ENCODE measurements around the gene GAPDHS. TPM values are rescaled to one million over a fixed set of nuclear protein-coding genes. Genes with fewer than 3 reads are reported as not detected.

Gene GAPDHS
- total RNA-seq, 1 experiment from 2014 or later, result not detected

DNA sequence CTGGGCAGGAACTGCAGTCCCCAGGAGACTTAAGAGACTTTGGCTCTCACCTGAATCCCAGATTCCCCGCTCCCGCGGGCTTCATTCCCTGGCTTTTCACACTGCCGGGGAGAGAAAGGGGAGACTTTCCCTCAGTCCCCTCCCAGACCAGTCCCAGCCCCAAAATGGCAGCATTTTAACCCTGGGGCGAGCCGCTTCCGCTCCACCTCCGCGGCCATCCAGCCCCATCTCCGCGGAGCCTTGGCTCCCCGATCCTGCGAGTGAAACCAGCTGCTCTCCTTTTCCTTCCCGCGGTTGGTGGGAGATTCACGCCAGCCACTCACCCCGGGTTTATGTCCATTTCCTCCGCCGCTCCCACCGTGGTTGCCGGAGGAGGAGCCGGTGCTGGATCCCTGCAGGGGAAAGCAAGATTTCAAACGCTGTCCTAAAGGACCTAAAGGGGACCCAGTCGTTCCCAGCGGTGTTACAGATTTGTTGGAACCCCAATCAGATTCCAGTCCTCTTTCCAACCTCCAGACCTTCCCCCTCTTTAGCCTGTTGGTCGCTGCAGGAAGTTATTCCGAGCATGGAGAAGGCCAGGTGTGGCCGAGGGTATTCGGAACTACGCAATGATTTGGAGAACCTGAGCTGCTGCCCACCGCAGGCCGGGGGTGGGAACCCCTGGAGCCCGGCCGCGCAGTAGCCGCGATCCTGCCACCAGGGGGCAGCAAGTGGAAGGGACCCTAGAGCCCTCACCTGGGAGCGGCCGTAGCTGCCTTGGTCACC is 23.2 kb upstream of the GAPDHS start:
- BruUV-seq (replicated peaks), result TSS peak; percentile 77
- Mint-ChIP-seq H3K27ac (ENCODE audit: unreplicated experiment) (peak overlapping the region; percentile 94), H3K4me1 (ENCODE audit: low read depth, unreplicated experiment) (peaks cover 20% of the 10 kb centered on the region), H3K36me3 (ENCODE audit: insufficient read depth, unreplicated experiment) (peaks cover 44% of the 10 kb centered on the region), H3K9me3 (ENCODE audit: low read depth, unreplicated experiment) (no peaks in the 10 kb centered on the region), H3K4me3 (ENCODE audit: low read depth, unreplicated experiment) (peak overlapping the region; percentile 93), H3K27me3 (ENCODE audit: unreplicated experiment) (peaks cover 31% of the 10 kb centered on the region)
- DNase-seq, result peak; percentile 98
- CTCF ChIA-PET, result interaction anchor here (0.5 to 2.3 kb wide), 20 partner anchors 9 to 488 kb away, joined by 3 to 14 read pairs (median 4); partner anchors contain the start of genes COX6B1, HAUS5 and U2AF1L4
- intact Hi-C loops (cut with micrococcal nuclease; ENCODE audit: unreplicated experiment), result loop anchor here (5.0 kb wide), 1 partner anchor 37 kb away; the partner anchor contains the start of gene TMEM147
- TF ChIP-seq, protein P1, sequence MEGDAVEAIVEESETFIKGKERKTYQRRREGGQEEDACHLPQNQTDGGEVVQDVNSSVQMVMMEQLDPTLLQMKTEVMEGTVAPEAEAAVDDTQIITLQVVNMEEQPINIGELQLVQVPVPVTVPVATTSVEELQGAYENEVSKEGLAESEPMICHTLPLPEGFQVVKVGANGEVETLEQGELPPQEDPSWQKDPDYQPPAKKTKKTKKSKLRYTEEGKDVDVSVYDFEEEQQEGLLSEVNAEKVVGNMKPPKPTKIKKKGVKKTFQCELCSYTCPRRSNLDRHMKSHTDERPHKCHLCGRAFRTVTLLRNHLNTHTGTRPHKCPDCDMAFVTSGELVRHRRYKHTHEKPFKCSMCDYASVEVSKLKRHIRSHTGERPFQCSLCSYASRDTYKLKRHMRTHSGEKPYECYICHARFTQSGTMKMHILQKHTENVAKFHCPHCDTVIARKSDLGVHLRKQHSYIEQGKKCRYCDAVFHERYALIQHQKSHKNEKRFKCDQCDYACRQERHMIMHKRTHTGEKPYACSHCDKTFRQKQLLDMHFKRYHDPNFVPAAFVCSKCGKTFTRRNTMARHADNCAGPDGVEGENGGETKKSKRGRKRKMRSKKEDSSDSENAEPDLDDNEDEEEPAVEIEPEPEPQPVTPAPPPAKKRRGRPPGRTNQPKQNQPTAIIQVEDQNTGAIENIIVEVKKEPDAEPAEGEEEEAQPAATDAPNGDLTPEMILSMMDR (IDR thresholded peaks at IDR 0.05; ENCODE audit: unreplicated experiment), result peak; percentile 98

DNA sequence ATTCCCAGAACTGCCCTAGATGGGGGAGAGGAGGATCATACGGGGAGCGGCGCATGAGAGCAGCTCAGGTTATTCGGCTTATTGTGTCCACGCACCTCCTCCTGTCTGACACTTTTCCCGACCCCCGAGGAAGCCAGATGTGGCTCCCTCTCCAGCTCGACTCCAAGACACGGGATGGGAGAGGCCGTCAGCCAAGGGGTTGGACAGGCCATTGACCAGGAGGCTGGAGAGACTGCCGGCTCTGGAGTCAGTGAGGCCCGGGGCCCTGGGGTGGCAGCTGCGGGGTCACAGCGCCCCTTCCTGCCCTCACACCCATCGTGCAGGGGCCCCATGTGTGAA is 22.7 kb upstream of the GAPDHS start:
- Mint-ChIP-seq H3K9me3 (ENCODE audit: low read depth, unreplicated experiment) (no peaks in the 10 kb centered on the region), H3K36me3 (ENCODE audit: insufficient read depth, unreplicated experiment) (peaks cover 38% of the 10 kb centered on the region), H3K4me1 (ENCODE audit: low read depth, unreplicated experiment) (peaks cover 20% of the 10 kb centered on the region), H3K27me3 (ENCODE audit: unreplicated experiment) (peaks cover 31% of the 10 kb centered on the region), H3K4me3 (ENCODE audit: low read depth, unreplicated experiment) (peak overlapping the region; percentile 93), H3K27ac (ENCODE audit: unreplicated experiment) (peak overlapping the region; percentile 94)
- intact Hi-C loops (cut with micrococcal nuclease; ENCODE audit: unreplicated experiment), result loop anchor here (5.0 kb wide), 1 partner anchor 37 kb away; the partner anchor contains the start of gene TMEM147
- no TSS peak for BruUV-seq (replicated peaks)
- no peak for DNase-seq
- CTCF ChIA-PET, result interaction anchor here (0.5 to 2.3 kb wide), 16 partner anchors 10 to 234 kb away, joined by 3 to 14 read pairs (median 4); partner anchors contain the start of genes COX6B1, HAUS5 and U2AF1L4
- TF ChIP-seq, protein P1 (IDR thresholded peaks at IDR 0.05; ENCODE audit: unreplicated experiment), result no peak

DNA sequence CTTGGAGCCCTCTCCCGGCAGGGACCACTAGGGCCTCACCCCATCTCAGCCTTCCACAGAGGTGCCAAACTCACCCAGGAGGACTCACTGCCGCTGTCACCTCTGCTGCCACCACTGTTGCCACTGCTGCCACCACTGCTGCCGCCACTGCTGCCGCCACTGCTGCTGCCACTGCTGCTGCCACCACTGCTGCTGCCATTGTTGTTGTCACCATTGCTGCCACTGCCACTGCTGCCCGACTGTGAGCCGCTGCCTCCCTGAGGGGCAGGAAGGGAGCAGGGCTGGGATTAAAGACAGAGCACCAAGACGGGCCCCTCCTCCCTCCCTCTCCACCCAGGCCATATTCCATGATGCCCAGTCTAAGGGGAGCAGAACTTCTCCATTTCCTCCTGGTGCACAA is 21.9 kb upstream of the GAPDHS start:
- H3K4me1 Mint-ChIP-seq (ENCODE audit: low read depth, unreplicated experiment), result peaks cover 20% of the 10 kb centered on the region
- H3K27ac Mint-ChIP-seq (ENCODE audit: unreplicated experiment), result no peak overlapping the region
- peaks cover 31% of the 10 kb centered on the region for H3K36me3 Mint-ChIP-seq (ENCODE audit: insufficient read depth, unreplicated experiment)
- intact Hi-C loops (cut with micrococcal nuclease; ENCODE audit: unreplicated experiment), result loop anchor here (5.0 kb wide), 1 partner anchor 36 kb away; the partner anchor contains the start of gene TMEM147
- H3K27me3 Mint-ChIP-seq (ENCODE audit: unreplicated experiment), result peaks cover 31% of the 10 kb centered on the region
- TF ChIP-seq, protein P1 (IDR thresholded peaks at IDR 0.05; ENCODE audit: unreplicated experiment), result no peak
- H3K4me3 Mint-ChIP-seq (ENCODE audit: low read depth, unreplicated experiment), result no peak overlapping the region
- CTCF ChIA-PET, result no interaction called here
- BruUV-seq (replicated peaks), result no TSS peak
- H3K9me3 Mint-ChIP-seq (ENCODE audit: low read depth, unreplicated experiment), result no peaks in the 10 kb centered on the region
- no peak for DNase-seq

DNA sequence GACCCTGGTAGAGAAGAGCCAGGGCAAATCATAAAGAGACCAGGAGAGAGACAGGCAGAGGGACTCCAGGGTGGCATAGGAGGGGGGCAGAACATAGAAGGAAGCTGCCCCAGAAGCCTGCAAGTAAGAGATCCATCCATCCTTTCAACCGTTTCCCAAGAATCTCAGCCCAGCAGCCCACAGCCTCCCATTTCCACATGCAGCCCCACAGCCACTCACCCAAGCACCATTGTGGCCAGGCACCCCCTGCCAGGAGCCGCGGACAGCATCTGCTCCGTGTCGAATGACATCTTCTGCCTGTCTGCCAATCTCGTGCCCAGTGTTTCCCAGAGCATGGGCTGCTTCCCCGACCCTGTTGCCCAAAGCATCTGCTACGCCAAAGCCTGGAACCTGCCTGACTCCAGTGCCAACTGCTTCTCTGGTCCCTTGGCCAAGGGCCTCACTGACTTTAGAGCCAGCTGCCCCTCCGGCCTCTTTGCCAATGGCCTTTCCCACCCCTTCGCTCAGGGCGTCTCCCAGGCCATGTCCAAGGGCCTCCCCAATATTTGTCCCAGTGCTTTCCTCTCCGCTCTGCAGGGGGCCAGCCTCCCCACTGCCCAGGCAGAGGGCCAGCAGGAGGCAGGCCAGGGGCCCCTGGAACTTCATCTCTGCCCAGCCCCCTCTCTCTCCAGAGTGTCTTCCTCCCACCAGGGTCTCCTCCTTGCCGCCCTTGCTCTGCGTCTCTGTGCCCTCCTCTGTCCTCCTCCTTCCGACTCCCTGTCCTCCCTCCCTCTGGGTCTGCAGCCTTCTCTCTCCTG is 20.2 kb upstream of the GAPDHS start:
- CTCF ChIA-PET, result interaction anchor here (0.6 to 0.7 kb wide), 2 partner anchors 21 to 235 kb away, joined by 5 read pairs; no protein-coding TSS in a partner anchor
- peaks cover 31% of the 10 kb centered on the region for H3K27me3 Mint-ChIP-seq (ENCODE audit: unreplicated experiment)

More for the DNA sequence above, 20.2 kb upstream of the GAPDHS start:
- no TSS peak for BruUV-seq (replicated peaks)
- peaks cover 26% of the 10 kb centered on the region for H3K36me3 Mint-ChIP-seq (ENCODE audit: insufficient read depth, unreplicated experiment)
- intact Hi-C loops (cut with micrococcal nuclease; ENCODE audit: unreplicated experiment), result loop anchor here (5.0 kb wide), 1 partner anchor 34 kb away; the partner anchor contains the start of gene TMEM147
- peaks cover 20% of the 10 kb centered on the region for H3K4me1 Mint-ChIP-seq (ENCODE audit: low read depth, unreplicated experiment)
- no peak for DNase-seq
- TF ChIP-seq, protein P1 (IDR thresholded peaks at IDR 0.05; ENCODE audit: unreplicated experiment), result no peak
- no peak overlapping the region for H3K27ac Mint-ChIP-seq (ENCODE audit: unreplicated experiment)
- no peaks in the 10 kb centered on the region for H3K9me3 Mint-ChIP-seq (ENCODE audit: low read depth, unreplicated experiment)
- H3K4me3 Mint-ChIP-seq (ENCODE audit: low read depth, unreplicated experiment), result no peak overlapping the region

Data from Calu3 (cell line).